ENCODE data around the gene NRXN3.
"Not testable (repeated sequence)": the region's sequence is repeated elsewhere in the genome, so short reads cannot be mapped to it uniquely, and the experiment has no call there.

Gene NRXN3

GRCh38 chr14:79742142-79742541, 1572.0 kb downstream of the NRXN3 start:
- no peak for TF ChIP-seq CTCF (IDR thresholded peaks at IDR 0.05; ENCODE audit: low read depth, low read length, missing control alignments)
- DNase-seq (ENCODE audit: low read depth), result no peak
- H3K4me3 ChIP-seq (ENCODE audit: low read depth, low read length), result no peak overlapping the region

DNA sequence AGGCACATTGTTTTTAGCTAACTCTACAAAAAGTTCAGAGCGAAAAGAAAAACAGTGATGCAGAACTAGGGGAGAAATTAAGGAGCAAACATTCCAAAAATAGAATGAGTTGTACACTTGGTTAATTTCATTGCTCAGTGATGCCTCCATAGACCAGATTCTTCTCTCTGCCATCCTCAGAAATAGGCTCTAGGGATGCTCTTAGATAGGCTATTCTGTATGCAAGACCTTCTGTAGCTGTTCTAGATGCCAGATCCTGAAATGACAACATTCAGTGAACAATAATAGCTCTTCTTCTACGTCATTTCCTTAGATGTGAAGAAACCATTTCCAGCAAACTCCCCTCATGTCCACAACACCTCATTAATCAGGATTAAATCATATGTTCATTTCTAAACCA, 1574.9 kb downstream of the NRXN3 start:
- no peak for TF ChIP-seq CTCF (IDR thresholded peaks at IDR 0.05; ENCODE audit: low read depth, low read length, missing control alignments)
- H3K4me3 ChIP-seq (ENCODE audit: low read depth, low read length), result no peak overlapping the region

DNA sequence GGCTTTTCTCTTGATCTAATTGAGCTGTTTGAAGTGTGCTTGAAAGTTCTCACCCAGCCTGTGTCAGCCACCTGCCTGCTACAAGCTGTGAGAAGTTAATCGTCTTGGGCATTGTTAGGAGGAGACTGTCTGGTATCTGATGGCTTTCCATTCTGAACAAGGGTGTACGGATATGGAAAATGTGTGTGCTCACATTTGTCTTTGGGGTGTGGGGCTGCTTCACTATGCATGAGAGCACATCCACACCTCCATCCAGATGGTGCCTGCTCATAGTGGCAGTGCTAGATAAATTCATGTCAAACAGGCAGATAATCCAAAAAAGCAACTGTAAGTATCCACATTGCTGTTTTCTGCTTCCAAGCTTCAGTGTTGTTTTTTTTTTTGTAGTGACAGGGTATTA, 1578.9 kb downstream of the NRXN3 start:
- TF ChIP-seq CTCF (IDR thresholded peaks at IDR 0.05; ENCODE audit: low read depth, low read length, missing control alignments), result no peak
- no peak overlapping the region for H3K4me3 ChIP-seq (ENCODE audit: low read depth, low read length)
- no peak for DNase-seq (ENCODE audit: low read depth)

More for the DNA sequence above, 1574.9 kb downstream of the NRXN3 start:
- no peak for DNase-seq (ENCODE audit: low read depth)

DNA sequence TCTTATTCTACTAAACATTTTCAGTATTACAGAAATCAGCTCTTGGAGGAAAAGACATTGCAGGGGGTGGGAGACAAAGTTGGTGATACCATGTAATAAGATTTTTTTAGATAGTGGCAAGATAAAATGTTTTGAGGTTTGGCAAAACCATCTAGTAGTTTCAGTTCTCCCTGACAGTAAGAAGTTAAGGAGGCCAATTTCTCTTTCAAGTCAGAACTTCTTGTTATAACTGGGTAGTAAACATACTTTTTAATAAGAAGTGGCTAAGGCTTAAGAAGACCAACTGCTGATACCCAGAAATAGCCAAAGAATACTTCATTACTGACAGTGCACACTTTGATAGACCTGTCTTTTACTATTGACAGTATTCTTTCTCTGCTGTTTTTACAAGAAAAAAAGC, 1588.8 kb downstream of the NRXN3 start:
- no peak for DNase-seq (ENCODE audit: low read depth)
- TF ChIP-seq CTCF (IDR thresholded peaks at IDR 0.05; ENCODE audit: low read depth, low read length, missing control alignments), result no peak
- H3K4me3 ChIP-seq (ENCODE audit: low read depth, low read length), result no peak overlapping the region

DNA sequence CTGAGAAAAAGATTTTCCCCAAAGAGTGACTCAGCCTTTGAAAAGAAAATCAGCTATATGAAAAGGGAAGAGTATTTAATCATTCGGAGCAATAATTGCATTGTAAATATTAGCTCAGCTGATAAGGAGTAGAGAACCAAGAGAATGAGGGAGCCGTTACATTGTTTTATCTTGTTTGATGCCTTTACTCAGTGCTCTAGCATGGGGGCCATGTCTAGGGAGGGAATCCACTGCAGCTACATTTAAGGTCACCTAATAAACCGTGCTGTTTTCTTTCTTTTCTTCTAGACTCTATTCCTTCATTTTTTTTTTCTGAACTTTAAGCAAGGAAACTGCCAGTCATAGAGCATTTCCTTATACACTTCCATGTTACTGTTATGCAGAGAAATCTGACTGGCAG, 1594.2 kb downstream of the NRXN3 start:
- TF ChIP-seq CTCF (IDR thresholded peaks at IDR 0.05; ENCODE audit: low read depth, low read length, missing control alignments), result no peak
- H3K4me3 ChIP-seq (ENCODE audit: low read depth, low read length), result no peak overlapping the region
- DNase-seq (ENCODE audit: low read depth), result no peak

- no peak for DNase-seq (ENCODE audit: low read depth)
- H3K4me3 ChIP-seq (ENCODE audit: low read depth, low read length), result no peak overlapping the region
- no peak for TF ChIP-seq CTCF (IDR thresholded peaks at IDR 0.05; ENCODE audit: low read depth, low read length, missing control alignments)
Measured at GRCh38 chr14:79766511-79766910, 1596.3 kb downstream of the NRXN3 start.

DNA sequence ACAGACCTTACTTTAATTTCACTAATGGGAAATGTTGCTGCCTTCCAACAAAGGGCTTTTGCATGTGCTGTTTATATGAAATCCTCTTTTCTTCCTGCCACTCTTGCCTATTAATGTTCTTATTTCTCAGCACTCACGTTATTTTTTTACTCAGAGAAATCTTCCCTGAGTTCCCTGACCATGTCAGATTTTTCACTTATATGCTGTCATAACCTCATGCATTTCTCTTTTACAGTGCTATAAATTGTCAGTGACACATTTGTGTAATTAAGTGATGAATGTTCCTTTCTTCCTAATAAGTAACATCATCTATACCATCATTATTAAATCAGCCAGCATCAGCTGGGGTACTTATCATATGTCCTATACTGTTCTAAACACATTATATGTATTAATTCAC, 1597.1 kb downstream of the NRXN3 start:
- TF ChIP-seq CTCF (IDR thresholded peaks at IDR 0.05; ENCODE audit: low read depth, low read length, missing control alignments), result no peak
- H3K4me3 ChIP-seq (ENCODE audit: low read depth, low read length), result no peak overlapping the region
- no peak for DNase-seq (ENCODE audit: low read depth)

GRCh38 chr14:79767721-79768120, 1597.5 kb downstream of the NRXN3 start:
- H3K4me3 ChIP-seq (ENCODE audit: low read depth, low read length); DNase-seq (ENCODE audit: low read depth): not testable (repeated sequence)
